Measurements from ENCODE around the gene CDH4.

The CDH4 gene

DNA sequence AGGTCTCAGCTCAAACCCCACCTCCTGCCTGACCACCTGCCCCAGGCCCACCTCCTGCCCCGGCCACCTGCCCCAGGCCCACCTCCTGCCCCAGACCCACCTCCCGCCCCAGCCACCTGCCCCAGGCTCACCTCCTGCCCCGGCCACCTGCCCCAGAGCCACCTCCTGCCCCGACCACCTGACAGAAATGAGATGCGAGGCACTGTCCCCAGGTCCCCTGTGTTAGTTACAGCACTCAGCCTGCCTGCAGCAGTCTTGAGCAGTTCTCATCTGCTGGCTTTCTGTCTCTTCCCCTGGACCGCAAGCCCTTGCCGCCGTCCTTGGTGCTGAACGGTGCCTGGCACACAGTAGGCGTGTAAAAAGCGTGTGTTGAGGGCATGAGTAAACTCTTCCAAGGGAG is 79.5 kb downstream of the CDH4 start:
- no peak for DNase-seq

DNA sequence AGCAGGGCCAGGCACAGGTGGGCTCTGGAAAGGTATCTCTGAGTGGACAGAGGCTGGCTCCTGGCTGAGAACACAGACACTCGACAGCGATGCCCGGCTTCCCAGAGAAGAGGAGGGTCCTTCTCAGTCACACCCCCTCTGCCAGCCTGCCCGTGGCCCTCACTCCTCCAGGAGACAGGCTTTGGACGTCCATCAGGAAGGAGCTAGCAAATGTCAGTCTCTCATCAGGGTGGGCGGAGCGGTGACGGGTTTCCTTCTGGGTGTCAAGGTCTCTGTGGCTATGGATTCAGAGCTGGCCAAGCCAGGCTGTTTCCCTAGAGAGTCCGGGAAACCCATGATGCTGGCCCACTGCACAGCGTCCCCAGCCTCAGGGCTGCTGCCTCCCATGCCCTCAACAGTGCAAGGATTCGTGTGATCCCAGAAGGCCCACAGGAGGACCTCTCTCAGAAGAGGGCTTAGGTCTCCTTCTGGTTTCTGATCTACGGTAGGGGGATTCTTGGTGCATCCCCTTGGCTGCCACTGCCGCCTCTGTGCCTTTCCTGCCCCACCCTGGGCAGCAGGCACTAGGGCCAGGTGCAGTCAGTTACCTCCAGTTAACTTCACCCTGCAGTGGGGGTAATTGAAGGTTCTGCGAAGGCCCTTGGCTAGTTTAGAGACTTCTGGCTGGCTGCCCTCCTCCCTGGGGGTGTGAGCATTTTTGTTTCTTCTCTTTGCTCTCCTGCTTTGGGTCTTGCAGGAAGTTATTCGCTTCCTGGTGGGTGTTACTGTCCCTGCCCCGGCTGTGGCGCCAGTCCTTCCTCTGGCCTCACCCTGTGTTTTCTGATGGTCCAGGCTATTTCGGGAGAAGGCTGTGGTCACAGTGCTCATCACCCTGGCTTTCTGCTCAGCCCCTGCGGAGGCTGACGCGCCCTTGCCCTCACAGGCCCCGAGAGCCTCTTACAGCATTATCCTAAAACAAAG is 80.2 kb downstream of the CDH4 start:
- DNase-seq: no peak

DNA sequence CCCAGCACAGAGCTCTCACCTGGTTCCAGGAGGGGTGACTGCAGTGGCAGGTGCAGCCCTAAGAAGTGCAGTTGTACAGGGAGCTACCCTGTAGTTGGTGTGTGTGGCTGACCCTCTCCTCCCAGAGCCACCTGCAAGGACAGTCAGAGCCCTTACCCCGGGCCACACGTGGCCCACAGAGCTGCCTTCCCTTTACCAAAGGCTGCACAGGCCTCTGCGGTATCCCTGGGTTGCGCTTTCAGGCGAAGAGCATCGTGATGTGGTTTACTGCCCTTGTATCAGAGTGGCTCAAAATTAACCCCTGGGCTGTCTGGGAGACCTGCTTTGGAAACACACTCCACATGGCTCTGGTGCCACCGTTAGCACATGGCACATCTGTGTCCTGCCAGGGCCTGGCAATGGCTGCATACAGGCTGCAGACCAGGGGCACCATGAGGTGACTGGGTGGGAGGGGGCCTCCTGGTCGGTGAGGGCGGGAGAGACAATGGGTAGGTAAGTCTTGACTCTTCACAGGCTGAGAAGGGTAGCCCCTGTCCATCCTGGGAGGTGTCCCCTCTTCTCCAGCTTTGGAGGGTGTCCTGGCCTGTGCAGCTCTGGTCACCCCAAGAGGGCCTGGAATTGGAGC is 81.5 kb downstream of the CDH4 start:
- DNase-seq: no peak

GRCh38 chr20:61340157-61340556 is 88.1 kb downstream of the CDH4 start:
- no peak for DNase-seq

GRCh38 chr20:61341605-61342004 is 89.5 kb downstream of the CDH4 start:
- DNase-seq: no peak

DNA sequence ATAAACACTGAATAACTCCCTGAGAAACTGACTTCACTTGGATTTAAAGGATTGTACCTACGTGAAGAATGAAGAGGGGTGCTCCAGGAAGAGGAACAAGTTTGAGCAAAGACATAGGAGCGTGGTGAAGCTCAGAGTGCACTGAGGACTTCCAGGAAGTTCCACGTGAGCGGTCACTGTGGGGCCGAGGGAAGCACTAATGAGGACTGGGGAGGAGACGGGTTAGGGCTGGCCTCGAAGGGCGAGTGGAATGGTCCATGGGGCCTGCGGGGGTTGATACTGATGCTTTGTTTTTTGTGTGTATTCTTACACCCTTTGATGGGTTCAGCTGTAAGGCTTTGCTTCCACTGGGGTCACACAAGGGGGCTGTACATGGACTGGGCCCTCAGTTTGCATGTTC is 91.9 kb downstream of the CDH4 start:
- DNase-seq: no peak

- DNase-seq: no peak
These were observed 93.6 kb downstream of the CDH4 start for GRCh38 chr20:61345656-61346055.

GRCh38 chr20:61346996-61347395 is 94.9 kb downstream of the CDH4 start:
- DNase-seq: no peak

DNA sequence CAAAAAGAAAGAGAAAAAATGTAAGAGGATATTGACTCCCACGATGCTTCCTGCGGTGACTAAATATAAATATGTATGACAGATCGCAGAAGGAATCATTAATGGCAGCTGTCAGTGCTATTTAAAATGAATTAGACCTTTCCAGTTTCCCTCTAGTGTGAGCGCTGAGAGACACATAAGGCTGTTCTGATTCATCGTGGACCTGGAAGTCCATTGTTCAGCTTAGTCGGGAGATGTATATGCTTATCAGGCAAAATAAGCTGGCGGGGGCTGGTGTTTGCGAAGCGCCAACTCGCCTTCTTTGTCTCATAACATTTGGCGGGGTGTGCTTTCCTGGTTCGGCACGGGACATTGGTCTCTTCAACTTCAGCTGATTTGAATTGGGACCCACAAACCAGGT is 95.4 kb downstream of the CDH4 start:
- no peak for DNase-seq

DNA sequence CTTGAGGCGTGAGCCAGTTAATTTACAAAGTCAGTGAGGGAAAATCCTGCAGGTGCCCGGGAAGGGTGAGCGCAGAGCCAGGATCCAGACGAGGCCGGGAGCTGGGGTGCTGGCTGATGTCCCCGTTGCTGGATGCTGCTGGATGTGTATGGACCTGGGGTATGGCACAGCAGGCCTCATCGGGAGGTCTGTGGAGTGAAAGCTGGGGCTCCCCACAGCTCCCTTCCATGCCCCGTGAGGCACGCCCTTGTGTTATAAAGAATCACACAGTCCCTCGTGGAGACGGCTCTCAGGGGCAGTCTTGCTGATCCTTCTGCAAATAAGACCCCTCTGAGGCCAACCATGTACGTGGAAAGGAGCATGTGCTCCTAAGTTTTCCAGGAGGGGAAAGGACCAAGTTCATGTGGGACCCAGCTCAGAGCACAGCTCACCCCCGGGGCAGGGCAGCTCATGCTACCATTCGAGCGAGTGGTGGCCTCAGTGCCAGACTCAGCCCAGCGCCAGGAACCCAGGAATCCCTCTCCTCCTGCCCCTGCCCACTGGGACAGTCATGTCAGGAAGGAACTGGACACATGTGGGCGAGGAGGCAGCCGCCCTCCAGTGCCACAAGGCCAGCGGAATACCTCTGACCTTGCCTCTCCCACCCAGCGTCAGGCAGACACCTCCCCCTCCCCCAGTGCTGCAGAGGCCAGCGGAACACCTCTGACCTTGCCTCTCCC is 97.5 kb downstream of the CDH4 start:
- DNase-seq: no peak

DNA sequence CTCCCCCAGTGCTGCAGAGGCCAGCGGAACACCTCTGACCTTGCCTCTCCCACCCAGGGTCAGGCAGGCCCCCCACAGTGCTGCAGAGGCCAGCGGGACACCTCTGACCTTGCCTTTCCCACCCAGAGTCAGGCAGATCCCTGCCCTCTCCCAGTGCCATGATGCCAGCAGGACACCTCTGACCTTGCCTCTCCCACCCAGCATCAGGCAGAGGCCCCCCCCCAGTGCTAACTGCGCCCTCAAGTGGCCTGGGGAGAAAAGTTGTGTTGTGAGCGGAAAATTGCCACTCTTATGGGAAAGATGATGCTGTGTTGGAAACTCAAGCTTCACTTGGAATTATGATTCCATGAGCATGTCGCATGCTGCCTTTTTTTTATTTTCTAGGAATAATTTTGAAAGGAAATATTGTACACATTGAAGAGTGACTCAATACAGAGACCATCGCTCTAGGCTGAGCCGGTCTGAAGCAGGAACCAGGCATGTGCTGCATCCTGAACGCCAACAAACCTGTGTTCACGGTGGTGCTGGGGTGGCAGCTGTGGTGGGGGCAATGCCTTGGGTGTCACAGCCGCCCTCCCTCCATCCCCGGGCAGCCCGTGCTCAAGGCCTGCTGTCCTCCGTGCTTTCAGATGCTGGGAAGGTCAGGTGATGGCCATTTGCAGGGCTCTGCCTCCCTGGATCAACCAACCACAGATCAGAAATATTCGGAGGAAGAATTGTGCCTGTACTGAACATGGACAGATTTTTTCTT is 98.6 kb downstream of the CDH4 start:
- no peak for DNase-seq

- DNase-seq: no peak
These were observed 100.5 kb downstream of the CDH4 start for GRCh38 chr20:61352346-61353260.

GRCh38 chr20:61353261-61354000 is 101.4 kb downstream of the CDH4 start:
- DNase-seq: no peak

GRCh38 chr20:61354001-61354390 is 101.9 kb downstream of the CDH4 start:
- no peak for DNase-seq

- no peak for DNase-seq
These were observed 102.4 kb downstream of the CDH4 start for GRCh38 chr20:61354501-61354900.

DNA sequence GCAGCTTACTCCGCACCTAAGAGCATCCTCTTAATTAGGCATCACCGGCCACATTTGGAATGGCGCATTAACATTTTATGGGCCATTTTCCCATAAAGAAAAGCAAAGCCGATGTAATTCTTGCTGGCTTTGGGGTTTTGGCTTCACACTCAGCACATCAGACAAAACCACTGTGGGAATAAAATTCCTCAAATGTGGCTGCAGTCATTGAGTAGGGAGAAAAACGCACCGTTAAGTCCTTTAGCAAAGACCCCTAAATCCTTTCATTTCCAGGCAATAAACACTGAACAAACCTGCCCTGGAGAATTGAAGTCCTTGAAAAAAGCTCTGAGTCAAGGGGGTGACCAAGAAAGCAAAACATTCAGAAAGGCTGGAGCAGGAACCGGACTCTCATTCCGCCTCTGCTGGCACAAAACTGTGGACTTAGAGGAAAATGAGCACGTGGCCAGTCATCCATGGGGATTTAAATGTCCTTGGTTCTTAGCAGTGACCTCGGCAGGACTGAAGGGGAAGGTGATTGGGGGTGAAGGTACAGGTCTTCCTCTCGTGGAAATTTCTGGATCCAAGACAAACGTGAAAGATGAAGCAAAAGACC is 102.9 kb downstream of the CDH4 start:
- DNase-seq: no peak

DNA sequence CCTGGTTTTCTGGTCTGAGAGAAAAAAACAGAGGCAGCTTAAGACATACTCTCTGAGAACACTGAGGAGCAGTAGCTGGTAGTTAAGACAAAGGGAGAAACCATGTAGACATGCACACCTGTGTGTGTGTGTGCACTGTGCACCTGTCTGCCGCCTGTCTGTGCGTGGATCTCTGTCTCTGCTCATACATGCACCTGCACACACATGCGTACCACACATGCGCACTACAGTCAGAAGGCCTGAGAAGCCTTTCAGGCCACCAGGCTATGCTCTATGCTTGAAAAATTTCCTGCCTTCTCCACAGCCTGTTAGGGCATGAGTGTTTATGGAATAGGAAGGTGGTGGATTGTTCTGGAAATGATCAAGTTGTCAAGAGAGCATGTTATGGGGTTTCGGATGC is 103.5 kb downstream of the CDH4 start:
- DNase-seq: no peak

DNA sequence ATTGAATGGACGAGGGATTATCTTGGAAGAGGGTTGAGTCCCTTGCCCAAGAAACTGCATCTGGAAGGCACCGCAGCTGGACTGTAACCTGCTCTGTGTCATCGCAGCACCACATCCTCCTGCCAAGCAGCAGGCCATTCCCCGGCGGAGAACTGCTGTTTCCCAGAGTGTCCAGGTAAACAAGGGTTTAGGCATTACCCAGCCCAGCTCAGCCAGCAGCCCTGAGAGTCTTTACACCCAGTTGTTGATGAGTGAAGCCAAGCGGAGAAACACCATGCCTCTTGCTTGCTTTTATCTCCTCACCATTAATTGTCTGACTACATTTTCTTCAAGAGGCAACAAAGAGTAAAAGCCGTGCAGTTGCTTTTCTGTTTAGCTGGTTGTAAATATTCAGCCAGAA is 104.1 kb downstream of the CDH4 start:
- no peak for DNase-seq

GRCh38 chr20:61357119-61357518 is 105.1 kb downstream of the CDH4 start:
- no peak for DNase-seq

DNA sequence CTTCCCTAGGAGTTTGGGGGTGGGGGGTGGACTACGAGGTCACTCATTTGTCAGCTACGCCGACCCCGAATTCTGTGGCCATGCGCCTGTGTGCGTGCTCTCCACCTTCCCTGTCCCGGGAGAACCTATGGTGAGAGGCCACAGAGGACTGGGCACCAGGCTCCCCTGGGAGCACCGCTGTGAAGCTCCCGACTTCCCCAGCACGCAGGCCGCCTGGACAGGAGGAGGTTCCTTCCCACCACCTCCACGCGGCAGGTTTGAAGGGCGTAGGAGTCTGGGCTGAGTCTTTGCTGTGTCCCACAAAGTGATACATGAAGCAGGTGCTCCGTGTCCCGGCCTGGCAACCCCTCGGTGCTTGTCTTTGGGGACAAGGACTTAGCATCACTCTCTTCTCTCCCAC is 107.2 kb downstream of the CDH4 start:
- no peak for DNase-seq

DNA sequence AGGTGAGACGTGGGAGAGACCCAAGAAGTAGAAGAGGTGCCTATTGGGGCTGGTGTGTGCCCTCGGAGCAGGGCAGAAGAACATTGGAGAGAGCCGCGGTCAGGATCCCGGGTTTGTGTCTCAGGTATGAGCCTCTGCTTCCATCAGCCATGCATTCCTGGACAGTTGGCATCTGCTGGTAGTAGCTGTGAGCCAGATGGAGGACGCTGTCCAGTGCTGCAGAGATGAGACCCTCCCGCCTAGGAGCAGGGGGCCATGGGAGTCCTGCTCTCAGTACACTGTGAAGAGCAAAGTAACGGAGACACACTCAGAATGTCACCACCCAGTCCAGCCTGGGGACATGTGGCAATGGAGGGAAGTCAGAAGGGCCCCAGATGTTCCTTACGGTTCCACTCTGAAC is 108.2 kb downstream of the CDH4 start:
- no peak for DNase-seq

All from NCI-H510A treated with DMSO at 0.1 percent for 48 hours (cell line).